HK-2 (cell line): ENCODE measurements around the gene NTRK3.

Source experiments
- DNase-seq: peaks from one replicate; pipeline ENCODE4 v3.0.0-alpha.2; 2018; ENCODE audit not compliant: unreplicated experiment

The NTRK3 gene

GRCh38 chr15:87943626-87944025 lies 312.9 kb downstream of the NTRK3 start:
- no peak for DNase-seq

GRCh38 chr15:87942316-87942715 lies 314.2 kb downstream of the NTRK3 start:
- DNase-seq, result no peak

GRCh38 chr15:87941606-87942005 lies 314.9 kb downstream of the NTRK3 start:
- no peak for DNase-seq

GRCh38 chr15:87940768-87941167 lies 315.8 kb downstream of the NTRK3 start:
- no peak for DNase-seq

- DNase-seq, result no peak
These were observed 316.6 kb downstream of the NTRK3 start for GRCh38 chr15:87939848-87940457.

- no peak for DNase-seq
These were observed 318.5 kb downstream of the NTRK3 start for GRCh38 chr15:87938031-87938430.

- no peak for DNase-seq
These were observed 321.0 kb downstream of the NTRK3 start for GRCh38 chr15:87935583-87935982.

GRCh38 chr15:87931584-87931983 lies 325.0 kb downstream of the NTRK3 start:
- DNase-seq, result no peak

- DNase-seq, result no peak
These were observed 326.1 kb downstream of the NTRK3 start for GRCh38 chr15:87930457-87930856.

- no peak for DNase-seq
These were observed 326.7 kb downstream of the NTRK3 start for GRCh38 chr15:87929841-87930240.

GRCh38 chr15:87924433-87924832 lies 332.1 kb downstream of the NTRK3 start:
- no peak for DNase-seq

GRCh38 chr15:87919064-87919463 lies 337.5 kb downstream of the NTRK3 start:
- no peak for DNase-seq

- DNase-seq, result no peak
These were observed 339.1 kb downstream of the NTRK3 start for GRCh38 chr15:87917480-87917879.

- DNase-seq, result no peak
These were observed 340.3 kb downstream of the NTRK3 start for GRCh38 chr15:87916208-87916607.

- DNase-seq, result no peak
These were observed 346.2 kb downstream of the NTRK3 start for GRCh38 chr15:87910301-87910700.

GRCh38 chr15:87907676-87908446 lies 348.7 kb downstream of the NTRK3 start:
- no peak for DNase-seq

GRCh38 chr15:87906444-87906843 lies 350.1 kb downstream of the NTRK3 start:
- no peak for DNase-seq

GRCh38 chr15:87902772-87903426 lies 353.6 kb downstream of the NTRK3 start:
- no peak for DNase-seq

GRCh38 chr15:87901926-87902690 lies 354.4 kb downstream of the NTRK3 start:
- no peak for DNase-seq

- DNase-seq, result no peak
These were observed 355.5 kb downstream of the NTRK3 start for GRCh38 chr15:87901008-87901407.

GRCh38 chr15:87896936-87897335 lies 359.6 kb downstream of the NTRK3 start:
- no peak for DNase-seq

GRCh38 chr15:87887177-87887576 lies 369.4 kb downstream of the NTRK3 start:
- no peak for DNase-seq
